ENCODE data around the gene NANS.
"Not testable (repeated sequence)": the region's sequence is repeated elsewhere in the genome, so short reads cannot be mapped to it uniquely, and the experiment has no call there.

Gene NANS

GRCh38 chr9:98104445-98104881, 47.9 kb downstream of the NANS start:
- DNase-seq: no peak

DNA sequence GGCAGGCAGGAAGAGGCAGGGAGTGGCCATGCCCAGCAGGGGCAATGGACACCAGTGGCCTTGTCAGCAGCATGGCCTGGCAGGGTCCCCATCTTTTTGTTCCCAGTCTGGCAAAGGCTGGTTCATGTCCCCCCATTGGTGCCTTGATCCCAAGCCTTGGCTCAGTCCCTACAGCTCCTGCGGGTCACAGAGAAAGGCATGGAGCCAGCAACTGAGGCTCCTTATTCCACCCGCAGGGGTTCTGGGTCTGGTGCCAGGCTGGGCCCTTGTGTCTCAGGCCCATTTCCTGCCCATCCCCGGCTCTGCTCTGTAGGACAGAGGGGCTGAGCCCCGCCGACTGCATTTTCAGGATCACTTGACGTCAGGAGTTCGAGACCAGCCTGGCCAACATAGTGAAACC, 48.5 kb downstream of the NANS start:
- DNase-seq: no peak

DNA sequence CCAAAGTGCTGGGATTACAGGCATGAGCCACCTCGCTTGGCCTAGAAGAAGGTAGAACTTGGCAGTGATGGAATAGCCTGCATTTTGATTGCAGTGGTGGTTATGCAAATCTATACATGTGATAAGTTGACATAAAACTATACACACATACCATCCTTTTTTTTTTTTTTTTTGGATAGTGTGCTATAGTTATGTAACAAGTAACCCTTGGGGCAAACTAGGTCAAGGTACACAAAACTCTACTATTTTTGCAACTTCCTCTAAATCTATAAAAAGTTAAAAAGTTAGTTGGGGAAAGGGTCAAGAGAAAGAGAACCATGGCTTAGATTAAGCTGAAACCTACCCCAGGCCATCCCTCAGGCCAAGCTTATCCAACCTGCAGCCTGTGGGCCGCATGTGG, 51.4 kb downstream of the NANS start:
- no peak for DNase-seq

GRCh38 chr9:98108531-98109031, 52.0 kb downstream of the NANS start:
- no peak for DNase-seq

DNA sequence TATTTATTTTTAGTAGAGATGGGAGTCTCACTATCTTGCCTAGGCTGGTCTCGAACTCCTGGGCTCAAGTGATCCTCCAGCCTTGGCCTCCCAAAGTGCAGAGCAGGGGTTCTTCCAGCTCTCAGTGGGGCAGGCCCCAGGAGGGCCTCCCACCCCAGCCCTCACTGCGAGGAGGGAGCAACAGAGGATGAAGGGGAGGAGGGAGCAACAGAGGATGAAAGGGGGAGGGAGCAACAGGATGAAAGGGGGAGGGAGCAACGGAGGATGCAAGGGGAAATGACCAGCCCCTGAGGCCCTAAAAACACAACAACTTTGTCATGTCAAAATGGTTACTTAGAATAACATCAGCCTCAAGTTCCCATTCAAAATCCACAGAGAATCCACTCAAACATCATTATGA, 52.5 kb downstream of the NANS start:
- no peak for DNase-seq

DNA sequence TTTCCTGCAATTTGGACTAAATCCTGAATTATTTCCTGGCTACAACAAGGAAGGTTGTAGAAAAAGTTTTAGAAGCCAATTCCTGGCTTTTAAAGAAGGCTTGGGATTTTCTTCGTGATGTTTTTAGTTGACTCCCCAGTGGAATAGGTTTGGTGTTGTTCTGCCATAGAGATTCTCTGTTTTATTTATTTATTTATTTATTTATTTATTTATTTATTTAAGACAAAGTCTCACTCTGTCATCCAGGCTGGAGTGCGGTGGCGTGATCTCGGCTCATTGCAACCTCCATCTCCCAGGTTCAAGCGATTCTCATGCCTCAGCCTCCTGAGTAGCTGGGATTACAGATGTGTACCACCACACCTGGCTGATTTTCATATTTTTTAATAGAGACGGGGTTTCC, 60.6 kb downstream of the NANS start:
- not testable (repeated sequence) for DNase-seq

GRCh38 chr9:98117984-98118639, 61.6 kb downstream of the NANS start:
- DNase-seq: no peak

GRCh38 chr9:98118640-98119601, 62.4 kb downstream of the NANS start, which contains the start of gene TRIM14:
TSS of gene TRIM14 (minus strand) at chr9:98119222. CDS start at chr9:98119188, 34 bp downstream.
- peak; percentile 43 for DNase-seq

- no peak for DNase-seq
Measured at GRCh38 chr9:98120476-98120875, 63.9 kb downstream of the NANS start.

DNA sequence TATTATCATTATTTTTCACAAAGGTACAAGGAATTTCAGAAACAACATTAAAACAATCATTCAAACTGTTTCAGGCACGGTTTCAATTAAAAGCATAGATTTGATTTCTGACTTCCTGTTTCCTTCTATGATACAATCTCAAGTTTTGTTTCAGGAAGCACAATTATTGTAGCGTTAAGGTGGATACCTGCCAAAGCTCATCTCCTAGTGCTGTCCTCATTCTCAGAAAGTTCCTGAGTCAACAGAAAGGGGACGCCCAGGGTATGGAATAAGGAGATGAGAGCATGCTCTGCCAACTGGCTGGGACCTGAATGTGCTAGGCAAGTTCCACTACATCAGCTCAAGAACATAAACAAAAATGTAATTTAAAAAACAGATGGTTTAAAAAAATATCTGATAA, 64.5 kb downstream of the NANS start:
- DNase-seq: no peak

DNA sequence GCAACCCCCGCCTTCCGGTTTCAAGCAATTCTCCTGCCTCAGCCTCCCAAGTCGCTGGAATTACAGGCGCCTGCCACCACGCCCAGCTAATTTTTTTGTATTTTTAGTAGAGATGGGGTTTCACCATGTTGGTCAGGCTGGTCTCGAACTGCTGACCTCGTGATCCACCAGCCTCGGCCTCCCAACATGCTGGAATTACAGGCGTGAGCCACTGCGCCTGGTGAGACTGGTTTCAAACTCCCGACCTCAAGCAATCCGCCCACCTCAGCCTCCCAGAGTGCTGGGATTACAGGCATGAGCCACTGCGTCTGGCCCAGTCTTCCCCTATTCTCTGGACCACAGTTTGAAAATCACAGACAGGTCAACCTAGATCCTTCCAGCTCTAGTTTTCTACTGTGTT, 67.6 kb downstream of the NANS start:
- not testable (repeated sequence) for DNase-seq

DNA sequence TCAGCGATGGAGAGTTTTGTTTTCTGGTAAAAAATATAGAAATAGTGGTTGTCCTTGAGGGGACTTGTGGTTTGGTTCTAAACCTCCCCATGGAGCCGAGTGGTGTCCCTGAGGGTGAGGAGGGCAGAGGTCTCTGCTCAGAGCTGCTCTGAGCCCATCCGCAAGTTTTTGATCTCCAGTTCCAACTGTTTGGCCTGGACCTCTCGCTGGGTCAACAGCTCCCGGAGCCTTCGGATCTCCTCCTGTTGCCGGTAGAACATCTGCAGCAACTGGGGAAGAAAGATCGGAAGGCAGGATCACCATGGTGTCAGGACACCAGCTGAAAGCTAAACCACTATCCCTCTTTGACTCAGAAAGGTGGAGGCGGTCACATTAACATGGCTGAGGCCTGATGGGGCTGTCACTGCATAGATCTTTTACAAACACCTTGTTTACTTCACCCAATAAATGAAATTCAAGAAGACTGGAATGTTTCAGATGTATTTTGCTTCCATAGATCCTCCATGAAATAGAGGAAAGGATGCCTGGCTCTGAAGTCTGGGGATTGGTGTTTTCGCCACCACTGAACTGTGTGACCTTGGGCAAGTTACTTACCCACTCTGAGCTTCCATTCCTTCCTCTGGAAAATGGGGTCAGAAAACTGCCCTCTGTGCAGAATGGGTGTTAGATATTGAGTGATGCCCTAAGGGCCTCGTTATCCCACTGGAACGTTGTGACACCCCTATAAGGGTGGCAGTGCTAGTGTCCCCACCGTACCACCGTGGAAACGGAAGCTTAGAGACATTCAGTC, 68.3 kb downstream of the NANS start:
- DNase-seq: no peak

DNA sequence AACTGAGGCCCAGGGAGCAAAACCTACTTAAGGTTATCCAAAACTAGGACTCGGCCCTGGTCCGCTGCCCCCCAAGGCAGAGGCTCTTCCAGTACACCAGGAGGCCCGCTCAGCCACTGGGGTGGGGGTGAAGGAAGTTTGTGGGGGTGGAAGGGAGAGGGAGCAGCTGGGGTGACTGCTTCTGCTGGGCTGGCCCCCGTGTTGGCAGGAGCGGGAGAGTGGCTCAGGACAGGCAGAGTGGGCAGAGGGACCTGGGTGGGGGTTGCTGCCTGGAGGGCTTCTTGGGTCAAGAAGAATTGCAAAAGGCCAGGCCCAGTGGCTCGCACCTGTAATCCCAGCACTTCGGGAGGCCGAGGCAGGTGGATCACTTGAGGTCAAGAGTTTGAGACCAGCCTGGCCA, 70.7 kb downstream of the NANS start:
- DNase-seq: no peak

GRCh38 chr9:98128316-98128715, 71.8 kb downstream of the NANS start:
- no peak for DNase-seq

- DNase-seq: no peak
Measured at GRCh38 chr9:98129451-98129881, 72.9 kb downstream of the NANS start.

DNA sequence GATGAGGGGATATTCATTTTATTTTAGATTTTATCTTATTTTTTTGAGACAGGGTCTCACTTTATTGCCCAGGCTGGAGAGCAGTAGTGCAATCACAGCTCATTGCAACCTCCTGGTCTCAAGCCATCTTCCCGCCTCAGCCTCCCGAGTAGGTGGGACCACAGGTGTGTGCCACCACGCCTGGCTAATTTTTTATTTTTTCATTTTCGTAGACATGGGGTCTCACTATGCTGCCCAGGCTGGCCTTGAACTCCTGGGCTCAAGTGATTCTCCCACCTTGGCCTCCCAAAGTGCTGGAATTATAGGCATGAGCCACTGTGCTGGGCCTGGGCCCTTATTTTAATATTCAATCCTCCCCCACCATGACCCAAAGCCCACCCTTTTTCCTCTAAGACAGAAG, 73.5 kb downstream of the NANS start:
- DNase-seq: not testable (repeated sequence)

DNA sequence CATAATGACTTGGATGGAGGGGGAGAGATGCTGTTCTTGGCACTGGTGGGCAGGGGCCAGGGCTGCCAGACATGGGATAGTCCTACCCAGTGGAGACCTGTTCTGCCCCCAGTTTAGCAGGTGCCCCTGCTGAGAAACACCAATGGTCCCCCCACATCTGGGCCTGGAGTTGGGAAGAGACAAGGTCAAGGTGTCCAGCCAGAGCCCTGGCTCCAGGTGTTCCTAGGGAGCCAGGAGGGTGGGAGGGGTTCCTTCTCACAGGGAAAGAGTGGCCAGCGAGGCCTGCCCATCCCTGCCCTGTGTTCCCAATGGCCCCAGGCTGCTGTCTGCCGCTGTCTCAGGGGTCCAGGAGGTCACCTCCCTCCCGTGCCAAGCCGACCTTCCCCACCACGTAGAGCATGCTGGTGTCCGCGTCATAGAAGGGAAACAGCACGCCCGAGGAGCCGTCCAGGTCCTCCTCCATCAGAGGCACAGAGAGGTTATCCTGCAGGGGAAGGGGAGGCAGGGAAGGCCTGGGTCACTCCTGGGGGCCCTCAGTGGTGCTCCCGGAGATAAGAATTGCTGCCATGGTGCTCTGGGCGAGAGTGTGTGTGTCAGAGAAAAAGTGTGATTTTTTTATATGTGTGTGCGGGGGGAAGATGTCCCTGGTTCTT, 74.2 kb downstream of the NANS start:
- no peak for DNase-seq

DNA sequence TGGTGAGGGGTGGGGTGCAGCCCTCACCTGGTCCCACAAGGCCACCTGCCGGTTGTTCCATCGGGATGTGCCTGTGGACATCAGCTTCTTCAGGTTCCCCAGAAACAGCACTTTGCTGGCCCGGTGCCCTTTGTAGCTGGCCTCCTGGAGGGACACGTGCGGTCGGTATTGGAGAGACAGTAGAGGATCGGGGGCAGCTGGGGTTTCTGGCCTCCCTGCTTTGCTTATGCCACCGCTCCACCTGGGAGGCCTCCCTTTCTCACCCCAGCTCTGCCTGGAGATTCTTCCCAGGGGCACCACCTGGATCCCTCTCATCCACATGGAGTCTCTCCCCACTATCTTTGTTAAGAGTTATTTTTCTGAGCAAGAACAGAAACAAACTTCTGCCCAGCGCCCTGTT, 75.6 kb downstream of the NANS start:
- DNase-seq: no peak
